ENCODE results near the gene POMT1.
A peak's percentile ranks its signal among the peaks of the same experiment; 100 is the strongest.
"Not testable (repeated sequence)": the region's sequence is repeated elsewhere in the genome, so short reads cannot be mapped to it uniquely, and the experiment has no call there.

The POMT1 gene

GRCh38 chr9:131524665-131525315 lies 22.1 kb downstream of the POMT1 start:
- no peak for DNase-seq (ENCODE audit: low read depth in 2 of 2)

GRCh38 chr9:131525643-131526565 lies 23.2 kb downstream of the POMT1 start:
- no peak for DNase-seq (ENCODE audit: low read depth in 2 of 2)

- no peak for DNase-seq (ENCODE audit: low read depth in 2 of 2)
Measured at GRCh38 chr9:131528186-131528585, 25.5 kb downstream of the POMT1 start.

- DNase-seq (ENCODE audit: low read depth in 2 of 2), result no peak
Measured at GRCh38 chr9:131528886-131529505, 26.3 kb downstream of the POMT1 start.

GRCh38 chr9:131529597-131530545 lies 27.2 kb downstream of the POMT1 start:
- no peak for DNase-seq (ENCODE audit: low read depth in 2 of 2)

GRCh38 chr9:131530546-131530919 lies 27.8 kb downstream of the POMT1 start:
- DNase-seq (ENCODE audit: low read depth in 2 of 2), result no peak

- DNase-seq (ENCODE audit: low read depth in 2 of 2), result peak; percentile 69 to 73
Measured at GRCh38 chr9:131530920-131531832, 28.5 kb downstream of the POMT1 start, which contains the start of gene UCK1. Gene UCK1, minus strand, starts transcription at chr9:131531263. Its CDS starts 89 bp downstream, at chr9:131531174.

- DNase-seq (ENCODE audit: low read depth in 2 of 2), result no peak
Measured at GRCh38 chr9:131534721-131535237, 32.1 kb downstream of the POMT1 start.

GRCh38 chr9:131537946-131538345 lies 35.2 kb downstream of the POMT1 start:
- DNase-seq (ENCODE audit: low read depth in 2 of 2), result no peak

- DNase-seq (ENCODE audit: low read depth in 2 of 2), result no peak
Measured at GRCh38 chr9:131539223-131539923, 36.7 kb downstream of the POMT1 start.

GRCh38 chr9:131543141-131543540 lies 40.4 kb downstream of the POMT1 start:
- no peak for DNase-seq (ENCODE audit: low read depth in 2 of 2)

GRCh38 chr9:131545003-131545785 lies 42.5 kb downstream of the POMT1 start, which contains the start of gene PRRT1B:
Gene PRRT1B, plus strand, starts transcription at chr9:131545523. Its CDS starts 93 bp downstream, at chr9:131545616.
- no peak for DNase-seq (ENCODE audit: low read depth in 2 of 2)

- DNase-seq (ENCODE audit: low read depth in 2 of 2), result no peak
Measured at GRCh38 chr9:131545786-131546335, 43.1 kb downstream of the POMT1 start.

GRCh38 chr9:131546336-131547084 lies 43.8 kb downstream of the POMT1 start:
- DNase-seq (ENCODE audit: low read depth in 2 of 2), result no peak

- not testable (repeated sequence) for DNase-seq (ENCODE audit: low read depth in 2 of 2)
Measured at GRCh38 chr9:131549186-131549585, 46.5 kb downstream of the POMT1 start.

- not testable (repeated sequence) for DNase-seq (ENCODE audit: low read depth in 2 of 2)
Measured at GRCh38 chr9:131550465-131550864, 47.7 kb downstream of the POMT1 start.

GRCh38 chr9:131552030-131552429 lies 49.3 kb downstream of the POMT1 start:
- DNase-seq (ENCODE audit: low read depth in 2 of 2), result no peak

Data from stimulated activated CD4-positive, alpha-beta T cell treated with anti-CD3 and anti-CD28 coated beads, Interleukin-4, amount 100 ng/mL, for 48 hours (primary cell).